Measurements from ENCODE around the gene NRP1.

DNA sequence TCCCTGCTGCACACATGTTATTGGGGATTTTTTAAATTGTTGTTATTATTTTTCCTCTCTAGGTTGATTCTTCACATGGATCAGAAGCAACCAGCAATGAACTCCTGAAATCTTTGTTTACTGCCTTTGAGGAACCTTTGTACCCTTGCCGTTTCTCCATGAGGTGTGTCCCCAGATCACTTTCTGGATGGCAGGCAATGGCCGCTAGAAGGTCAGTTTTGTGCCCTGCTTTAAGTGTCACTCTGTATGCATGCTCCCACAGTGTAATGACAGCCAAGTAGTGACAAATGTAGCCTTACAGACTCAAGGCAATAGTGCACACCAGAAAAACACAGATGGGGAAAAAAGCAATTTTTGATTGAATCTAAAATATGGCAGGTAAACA, 47.7 kb upstream of the NRP1 start:
- TF ChIP-seq, protein P1, sequence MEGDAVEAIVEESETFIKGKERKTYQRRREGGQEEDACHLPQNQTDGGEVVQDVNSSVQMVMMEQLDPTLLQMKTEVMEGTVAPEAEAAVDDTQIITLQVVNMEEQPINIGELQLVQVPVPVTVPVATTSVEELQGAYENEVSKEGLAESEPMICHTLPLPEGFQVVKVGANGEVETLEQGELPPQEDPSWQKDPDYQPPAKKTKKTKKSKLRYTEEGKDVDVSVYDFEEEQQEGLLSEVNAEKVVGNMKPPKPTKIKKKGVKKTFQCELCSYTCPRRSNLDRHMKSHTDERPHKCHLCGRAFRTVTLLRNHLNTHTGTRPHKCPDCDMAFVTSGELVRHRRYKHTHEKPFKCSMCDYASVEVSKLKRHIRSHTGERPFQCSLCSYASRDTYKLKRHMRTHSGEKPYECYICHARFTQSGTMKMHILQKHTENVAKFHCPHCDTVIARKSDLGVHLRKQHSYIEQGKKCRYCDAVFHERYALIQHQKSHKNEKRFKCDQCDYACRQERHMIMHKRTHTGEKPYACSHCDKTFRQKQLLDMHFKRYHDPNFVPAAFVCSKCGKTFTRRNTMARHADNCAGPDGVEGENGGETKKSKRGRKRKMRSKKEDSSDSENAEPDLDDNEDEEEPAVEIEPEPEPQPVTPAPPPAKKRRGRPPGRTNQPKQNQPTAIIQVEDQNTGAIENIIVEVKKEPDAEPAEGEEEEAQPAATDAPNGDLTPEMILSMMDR (IDR thresholded peaks at IDR 0.05 in 4 of 5, conservative IDR thresholded peaks at IDR 0.05 in 1 of 5), result no peak
- no peak for TF ChIP-seq POLR2A (IDR thresholded peaks at IDR 0.05)
